K562 (cell line): ENCODE results near the gene SUN5. TPM values are rescaled to one million over a fixed set of nuclear protein-coding genes. Genes with fewer than 3 reads are reported as not detected.

ENCODE experiments used
- ATAC-seq: fragments of 200-7000 bp; cut with Tn5 transposase; 3 replicates; pipeline ENCODE4 v1.9.1; 2020; ENCODE audit warnings: moderate library complexity
- BruUV-seq: library from RNA; stranded (reverse); fragments of 400-500 nt; replicated peaks from 2 replicates; lab custom pipeline; 2021; lab: Mats Ljungman, UMichigan
- CTCF ChIA-PET: fragments of 300-600 bp; formaldehyde crosslinking; extraction: SDS; loops from one replicate; lab custom pipeline; 2021; ENCODE audit warnings: low intra/inter-chr PET ratio; lab: Yijun Ruan, JAX
- POLR2A ChIA-PET: fragments of 300-600, 350-650 bp; sonication (Branson Sonifier 250); formaldehyde crosslinking; extraction: SDS; loops from one replicate; lab custom pipeline; 2021; ENCODE audit warnings: antibody characterized with exemption, inconsistent platforms; lab: Yijun Ruan, JAX
- DNase-seq, 4 experiments: peaks; one replicate each; pipeline versions ENCODE4 v3.0.0 to v3.0.0-alpha.2; 2011 to 2018; ENCODE audit warnings: low spot score in 3 of 4, mixed read lengths in 3 of 4; ENCODE audit errors: extremely low read depth in 1 of 4
- FAIRE-seq: peaks from 2 replicates; lab custom pipeline; 2011; peaks lifted over from hg19 to GRCh38; lab: Jason Lieb, UNC
- H2AFZ ChIP-seq: 2 replicates; pipeline ENCODE4 v1.6.0; 2011; ENCODE audit warnings: low read depth, low read length, control low read depth, inconsistent platforms
- H3K27ac ChIP-seq: fragments of 200-600 bp; 3 replicates; pipeline ENCODE4 v1.8.0; 2011; ENCODE audit warnings: low read depth, mild to moderate bottlenecking, control low read depth, inconsistent platforms, low read length, moderate library complexity, mixed read lengths; ENCODE audit errors: extremely low read depth
- H3K27me3 ChIP-seq, 2 experiments: fragments of 300-600 bp in 1 of 2; 2 replicates in 1 of 2; 3 replicates in 1 of 2; pipeline versions ENCODE4 v1.6.0 to v1.8.0; 2011; ENCODE audit warnings: inconsistent platforms in 2 of 2, low read length in 2 of 2, mild to moderate bottlenecking in 1 of 2, mixed read lengths in 1 of 2, moderate library complexity in 1 of 2; ENCODE audit not compliant: control insufficient read depth in 2 of 2, insufficient read depth in 2 of 2
- H3K36me3 ChIP-seq: fragments of 300-600 bp; 3 replicates; pipeline ENCODE4 v1.8.0; 2011; ENCODE audit warnings: mild to moderate bottlenecking, low read length, inconsistent platforms; ENCODE audit not compliant: control insufficient read depth, insufficient read depth
- H3K4me1 ChIP-seq, 2 experiments: fragments of 200-600 bp in 1 of 2; replicated peaks in 1 of 2; 2 replicates in 1 of 2; 3 replicates in 1 of 2; pipeline versions ENCODE4 v1.5.1 to v1.8.0; 2011; ENCODE audit warnings: inconsistent platforms in 2 of 2, low read length in 2 of 2, mild to moderate bottlenecking in 1 of 2, mixed read lengths in 1 of 2, moderate library complexity in 1 of 2; ENCODE audit not compliant: control insufficient read depth in 2 of 2, insufficient read depth in 2 of 2
- H3K4me2 ChIP-seq: 2 replicates; pipeline ENCODE4 v1.6.1; 2011; ENCODE audit warnings: low read length, control low read depth, inconsistent platforms, mixed read lengths; ENCODE audit not compliant: insufficient read depth
- H3K4me3 ChIP-seq: fragments of 200-600 bp; sonication (generic), shearing (Covaris generic); 2 replicates; pipeline ENCODE4 v1.5.1; 2016; ENCODE audit warnings: control low read depth, inconsistent platforms
- H3K79me2 ChIP-seq: fragments of 200-600 bp; 3 replicates; pipeline ENCODE4 v1.8.0; 2011; ENCODE audit warnings: low read length, inconsistent platforms; ENCODE audit not compliant: control insufficient read depth, insufficient read depth
- H3K9ac ChIP-seq, 2 experiments: 2 replicates each; pipeline versions ENCODE4 v1.6.0 to v1.6.1; 2011; ENCODE audit warnings: low read depth in 2 of 2, low read length in 2 of 2, control low read depth in 1 of 2, inconsistent platforms in 1 of 2, mild to moderate bottlenecking in 1 of 2, mixed read lengths in 1 of 2; ENCODE audit not compliant: insufficient read depth in 1 of 2
- H3K9me1 ChIP-seq: one replicate; pipeline ENCODE4 v1.6.0; 2011; ENCODE audit warnings: inconsistent platforms, mild to moderate bottlenecking, low read length, moderate library complexity; ENCODE audit not compliant: control insufficient read depth, insufficient read depth
- H3K9me3 ChIP-seq: replicated peaks from 2 replicates; pipeline ENCODE4 v1.5.1; 2011; ENCODE audit warnings: low read depth, low read length, inconsistent platforms; ENCODE audit not compliant: control insufficient read depth, insufficient read depth
- H4K20me1 ChIP-seq: replicated peaks from 2 replicates; pipeline ENCODE4 v1.6.1; 2011; ENCODE audit warnings: low read length, inconsistent platforms, mixed read lengths; ENCODE audit not compliant: control insufficient read depth, insufficient read depth
- EHMT2 ChIP-seq: fragments of 450-650 bp; IDR thresholded peaks from 2 replicates; pipeline ENCODE4 v1.6.1; 2018; ENCODE audit warnings: antibody characterized with exemption
- GATAD2A ChIP-seq: fragments of 450-650 bp; IDR thresholded peaks from 2 replicates; pipeline ENCODE4 v1.6.1; 2017
- LCOR ChIP-seq: sonication (generic); formaldehyde crosslinking; IDR thresholded peaks from 2 replicates; pipeline ENCODE4 v1.8.0; 2022; ENCODE audit warnings: mild to moderate bottlenecking, missing genetic modification reagents
- MTA1 ChIP-seq: fragments of 450-650 bp; IDR thresholded peaks from 2 replicates; pipeline ENCODE4 v1.6.1; 2017; ENCODE audit warnings: borderline replicate concordance
- NR3C1 ChIP-seq: sonication (generic); formaldehyde crosslinking; IDR thresholded peaks from 2 replicates; pipeline ENCODE4 v1.8.1; 2022; ENCODE audit warnings: missing genetic modification reagents
- SIN3B ChIP-seq: fragments of 450-650 bp; IDR thresholded peaks from 2 replicates; pipeline ENCODE4 v1.6.1; 2017; ENCODE audit warnings: low read depth, mild to moderate bottlenecking, moderate library complexity
- SIRT6 ChIP-seq: IDR thresholded peaks from one replicate; pipeline ENCODE4 v1.6.1; 2012; ENCODE audit warnings: low read depth, mild to moderate bottlenecking, control low read depth, inconsistent platforms, low read length, moderate library complexity
- SMARCB1 ChIP-seq: IDR thresholded peaks from 2 replicates; pipeline ENCODE4 v1.6.1; 2011; ENCODE audit warnings: improper control_type of control experiment, low read depth; ENCODE audit not compliant: insufficient read length
- ZNF184 ChIP-seq: sonication (generic); formaldehyde crosslinking; IDR thresholded peaks from 2 replicates; pipeline ENCODE4 v1.5.0; 2020; ENCODE audit warnings: missing genetic modification reagents
- ZNF316 ChIP-seq: fragments of 450-650 bp; IDR thresholded peaks from 2 replicates; pipeline ENCODE4 v1.6.1; 2016
- WGBS: fragments of 100-300 bp; shearing (Covaris generic); methylation state at CpG from one replicate; pipeline ENCODE4 v1.1.6; 2016; ENCODE audit warnings: low coverage, mixed read lengths; ENCODE audit not compliant: insufficient coverage; ENCODE audit errors: missing lambda C conversion rate; 5-methylcytosine and 5-hydroxymethylcytosine counted together
- in situ Hi-C: fragments of 300-500 bp; cut with MboI; formaldehyde crosslinking; loops from 4 replicates; pipeline ENCODE4 v1.15.0; 2018; ENCODE audit warnings: inconsistent platforms, mixed read lengths
- intact Hi-C: fragments of 100-400 bp; cut with micrococcal nuclease; formaldehyde crosslinking; loops from 2 replicates; pipeline ENCODE4 v1.14.2; 2022
- polyA plus RNA-seq, 8 experiments: library from polyadenylated mRNA; depleted of rRNA in 4 of 8; stranded (reverse) in 5 of 8; unstranded in 3 of 8; fragments of >200 nt; fragmentation: Nextera tagmentation in 2 of 8; fragmentation: Illumina TruSeq in 1 of 8; extraction: Ambion mirVana in 2 of 8; extraction: Trizol in 1 of 8; gene quantifications; 2 replicates each; pipeline versions ENCODE4 v1.2.1 to v1.2.3, GENCODE V29; 2011 to 2014; ENCODE audit warnings: inconsistent platforms in 1 of 8, missing spikeins in 1 of 8
- total RNA-seq, 7 experiments: library from RNA; depleted of rRNA in 6 of 7; stranded (reverse); fragments of >200 nt in 6 of 7; fragmentation: Illumina TruSeq in 2 of 7; extraction: Trizol in 2 of 7; gene quantifications; 2 replicates each; pipeline versions ENCODE4 v1.2.1 to v1.2.3, GENCODE V29; 2011 to 2021; ENCODE audit warnings: low replicate concordance in 1 of 7
- TF ChIP-seq, protein P1 (sequence below): sonication (generic); formaldehyde crosslinking; IDR thresholded peaks from 2 replicates; pipeline ENCODE4 v1.8.1; 2023; ENCODE audit warnings: mild to moderate bottlenecking, missing genetic modification reagents, moderate library complexity
- TF ChIP-seq, protein P2 (sequence below): fragments of 250-450 bp; sonication (Bioruptor Pico); IDR thresholded peaks from 2 replicates; pipeline ENCODE4 v1.4.0; 2020

Gene SUN5
- total and polyA plus RNA-seq, 9 of the 15 experiments (the other 6 are each of a cell fraction or from before 2014, with no cell fraction given) = not detected

DNA sequence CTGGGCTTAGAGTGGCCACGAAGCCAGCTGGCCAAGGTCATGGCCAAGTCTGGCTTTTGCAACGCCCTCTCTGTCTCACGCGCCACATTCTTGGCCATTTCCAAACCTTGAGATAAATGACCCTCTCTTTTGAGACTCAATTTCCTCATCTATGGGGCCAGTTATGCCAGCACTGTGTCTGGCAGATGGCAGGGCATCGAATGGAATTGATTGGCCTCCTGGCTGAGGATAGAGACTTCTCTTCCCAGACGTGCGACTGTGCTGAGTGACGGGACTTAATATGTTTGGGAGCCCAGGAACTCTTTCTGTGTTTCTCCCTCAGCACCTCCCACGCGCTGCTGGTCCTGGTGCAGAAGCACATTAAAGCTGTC is 10.9 kb upstream of the SUN5 start (continued):
- no peak for TF ChIP-seq MTA1
- TF ChIP-seq, protein P1, sequence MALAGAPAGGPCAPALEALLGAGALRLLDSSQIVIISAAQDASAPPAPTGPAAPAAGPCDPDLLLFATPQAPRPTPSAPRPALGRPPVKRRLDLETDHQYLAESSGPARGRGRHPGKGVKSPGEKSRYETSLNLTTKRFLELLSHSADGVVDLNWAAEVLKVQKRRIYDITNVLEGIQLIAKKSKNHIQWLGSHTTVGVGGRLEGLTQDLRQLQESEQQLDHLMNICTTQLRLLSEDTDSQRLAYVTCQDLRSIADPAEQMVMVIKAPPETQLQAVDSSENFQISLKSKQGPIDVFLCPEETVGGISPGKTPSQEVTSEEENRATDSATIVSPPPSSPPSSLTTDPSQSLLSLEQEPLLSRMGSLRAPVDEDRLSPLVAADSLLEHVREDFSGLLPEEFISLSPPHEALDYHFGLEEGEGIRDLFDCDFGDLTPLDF = no peak

DNA sequence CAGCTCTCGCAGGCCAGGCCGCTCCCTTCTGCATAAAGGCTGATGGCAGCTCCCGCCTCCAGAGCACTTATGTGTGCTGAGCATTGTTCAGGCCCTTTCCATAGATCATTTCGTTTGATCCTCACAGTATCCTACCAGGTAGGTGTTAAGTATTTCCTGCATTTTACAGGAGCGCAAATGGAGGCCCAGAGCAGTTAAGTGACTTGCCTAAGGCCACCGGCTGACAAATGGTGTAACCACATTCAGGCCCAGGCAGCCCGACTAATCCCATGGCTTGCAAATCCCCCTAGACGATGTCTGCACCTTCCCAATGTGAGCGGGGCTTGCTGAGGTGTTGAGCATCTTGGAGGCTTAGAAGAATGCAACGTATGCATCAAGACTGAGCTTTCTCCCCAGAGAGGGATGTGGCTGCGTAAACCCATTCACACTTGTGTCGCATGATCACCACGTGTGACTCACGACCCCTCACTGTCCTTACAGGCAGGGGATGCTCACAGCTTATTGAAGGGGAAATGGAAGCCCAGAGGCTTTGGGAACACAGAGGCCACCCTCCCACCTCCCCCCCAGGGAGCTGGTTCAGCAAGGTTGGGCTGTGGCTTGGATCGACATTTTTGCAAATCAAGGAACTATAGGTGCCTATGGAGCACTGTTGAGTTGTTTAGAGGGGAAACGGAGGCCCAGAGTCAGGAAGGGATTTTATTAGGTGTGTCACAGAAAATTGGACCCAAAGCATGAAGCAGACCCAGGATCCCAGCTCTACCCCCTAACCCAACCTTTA is 10.3 kb upstream of the SUN5 start:
- in situ Hi-C loops = no loop called here
- FAIRE-seq = no peak
- ChIA-PET POLR2A (interaction anchor here (1.1 kb wide), 1 partner anchor 105 kb away, joined by 3 read pairs; no protein-coding TSS in a partner anchor), CTCF (no interaction called here)
- Histone ChIP-seq H3K4me3 (no peak overlapping the region), H3K27me3 (peaks cover 5 to 45% of the 10 kb centered on the region in 2 experiments; a peak in 4 of 5 replicates), H3K36me3 (no peaks in the 10 kb centered on the region), H2AFZ (no peak overlapping the region), H3K27ac (no peak overlapping the region), H4K20me1 (no peaks in the 10 kb centered on the region; the same call in 1 of the 2 replicates), H3K4me2 (no peak overlapping the region), H3K9me3 (no peaks in the 10 kb centered on the region), H3K4me1 (peaks cover 0 to 3% of the 10 kb centered on the region in 2 experiments; a peak in 1 of 5 replicates), H3K79me2 (no peaks in the 10 kb centered on the region), H3K9me1 (peaks cover 2% of the 10 kb centered on the region), H3K9ac (no peak overlapping the region)
- under 1% methylated on average over 16 of the region's 16 CpGs for WGBS
- no peak for ATAC-seq
- BruUV-seq = no TSS peak
- intact Hi-C loops = no loop called here
- no peak for DNase-seq
- TF ChIP-seq, protein P2, sequence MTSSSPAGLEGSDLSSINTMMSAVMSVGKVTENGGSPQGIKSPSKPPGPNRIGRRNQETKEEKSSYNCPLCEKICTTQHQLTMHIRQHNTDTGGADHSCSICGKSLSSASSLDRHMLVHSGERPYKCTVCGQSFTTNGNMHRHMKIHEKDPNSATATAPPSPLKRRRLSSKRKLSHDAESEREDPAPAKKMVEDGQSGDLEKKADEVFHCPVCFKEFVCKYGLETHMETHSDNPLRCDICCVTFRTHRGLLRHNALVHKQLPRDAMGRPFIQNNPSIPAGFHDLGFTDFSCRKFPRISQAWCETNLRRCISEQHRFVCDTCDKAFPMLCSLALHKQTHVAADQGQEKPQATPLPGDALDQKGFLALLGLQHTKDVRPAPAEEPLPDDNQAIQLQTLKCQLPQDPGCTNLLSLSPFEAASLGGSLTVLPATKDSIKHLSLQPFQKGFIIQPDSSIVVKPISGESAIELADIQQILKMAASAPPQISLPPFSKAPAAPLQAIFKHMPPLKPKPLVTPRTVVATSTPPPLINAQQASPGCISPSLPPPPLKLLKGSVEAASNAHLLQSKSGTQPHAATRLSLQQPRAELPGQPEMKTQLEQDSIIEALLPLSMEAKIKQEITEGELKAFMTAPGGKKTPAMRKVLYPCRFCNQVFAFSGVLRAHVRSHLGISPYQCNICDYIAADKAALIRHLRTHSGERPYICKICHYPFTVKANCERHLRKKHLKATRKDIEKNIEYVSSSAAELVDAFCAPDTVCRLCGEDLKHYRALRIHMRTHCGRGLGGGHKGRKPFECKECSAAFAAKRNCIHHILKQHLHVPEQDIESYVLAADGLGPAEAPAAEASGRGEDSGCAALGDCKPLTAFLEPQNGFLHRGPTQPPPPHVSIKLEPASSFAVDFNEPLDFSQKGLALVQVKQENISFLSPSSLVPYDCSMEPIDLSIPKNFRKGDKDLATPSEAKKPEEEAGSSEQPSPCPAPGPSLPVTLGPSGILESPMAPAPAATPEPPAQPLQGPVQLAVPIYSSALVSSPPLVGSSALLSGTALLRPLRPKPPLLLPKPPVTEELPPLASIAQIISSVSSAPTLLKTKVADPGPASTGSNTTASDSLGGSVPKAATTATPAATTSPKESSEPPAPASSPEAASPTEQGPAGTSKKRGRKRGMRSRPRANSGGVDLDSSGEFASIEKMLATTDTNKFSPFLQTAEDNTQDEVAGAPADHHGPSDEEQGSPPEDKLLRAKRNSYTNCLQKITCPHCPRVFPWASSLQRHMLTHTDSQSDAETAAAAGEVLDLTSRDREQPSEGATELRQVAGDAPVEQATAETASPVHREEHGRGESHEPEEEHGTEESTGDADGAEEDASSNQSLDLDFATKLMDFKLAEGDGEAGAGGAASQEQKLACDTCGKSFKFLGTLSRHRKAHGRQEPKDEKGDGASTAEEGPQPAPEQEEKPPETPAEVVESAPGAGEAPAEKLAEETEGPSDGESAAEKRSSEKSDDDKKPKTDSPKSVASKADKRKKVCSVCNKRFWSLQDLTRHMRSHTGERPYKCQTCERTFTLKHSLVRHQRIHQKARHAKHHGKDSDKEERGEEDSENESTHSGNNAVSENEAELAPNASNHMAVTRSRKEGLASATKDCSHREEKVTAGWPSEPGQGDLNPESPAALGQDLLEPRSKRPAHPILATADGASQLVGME = no peak
- TF ChIP-seq GATAD2A = no peak
- no peak for TF ChIP-seq ZNF184
- TF ChIP-seq SIN3B = no peak
- TF ChIP-seq ZNF316 = no peak
- no peak for TF ChIP-seq NR3C1 (CRISPR knock-in tag)
- TF ChIP-seq LCOR = no peak
- no peak for TF ChIP-seq SIRT6
- TF ChIP-seq EHMT2 = no peak
- TF ChIP-seq SMARCB1 = no peak
